NT2/D1 (cell line): Measurements from ENCODE around the gene MTM1.

Experiments
- SUZ12 ChIP-seq: IDR thresholded peaks from 2 replicates; pipeline ENCODE4 v1.6.1; 2011; ENCODE audit not compliant: insufficient read length, insufficient read depth; ENCODE audit errors: extremely low read depth
- YY1 ChIP-seq: IDR thresholded peaks from 2 replicates; pipeline ENCODE4 v1.6.1; 2011; ENCODE audit not compliant: insufficient read length, insufficient read depth
- ZNF274 ChIP-seq: IDR thresholded peaks from 2 replicates; pipeline ENCODE4 v1.6.1; 2011; ENCODE audit warnings: mild to moderate bottlenecking, low read depth, low read length

- TF ChIP-seq ZNF274 (no peak), YY1 (no peak), SUZ12 (no peak)
Observed at GRCh38 chrX:150546711-150547153, 21.7 kb upstream of the MTM1 start.
